GM18873 (cell line): Measurements from ENCODE around the gene MSRB2.
A peak's percentile ranks its signal among the peaks of the same experiment; 100 is the strongest.

Experiments used
- ATAC-seq: cut with Tn5 transposase; IDR thresholded peaks from one replicate; pipeline ENCODE4 v1.9.1; 2021; ENCODE audit warnings: mild to moderate bottlenecking, moderate library complexity, moderate number of reproducible peaks; ENCODE audit not compliant: unreplicated experiment, low FRiP score

The MSRB2 gene

DNA sequence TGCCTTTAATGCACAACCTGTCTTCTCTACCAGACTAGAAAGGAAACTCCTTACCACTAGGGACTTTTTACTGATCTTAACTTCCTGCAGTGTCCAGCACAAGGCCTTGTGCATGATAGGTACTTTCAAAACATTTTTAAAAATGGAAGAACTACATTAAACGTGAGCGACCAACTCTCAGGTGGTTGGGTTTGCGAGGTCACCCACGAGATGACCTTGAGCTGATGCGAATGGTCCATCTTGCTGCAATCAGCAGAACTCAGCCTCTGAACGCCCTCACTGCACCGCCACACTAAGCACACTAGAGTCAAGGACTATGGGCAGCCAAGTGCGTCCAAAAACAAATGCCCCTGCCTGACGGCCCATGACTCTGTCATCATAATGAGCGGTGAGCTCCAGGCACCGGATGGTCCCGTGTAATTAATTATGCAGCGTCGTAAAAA lies 61.9 kb downstream of the MSRB2 start:
- peak; percentile 65 for ATAC-seq

DNA sequence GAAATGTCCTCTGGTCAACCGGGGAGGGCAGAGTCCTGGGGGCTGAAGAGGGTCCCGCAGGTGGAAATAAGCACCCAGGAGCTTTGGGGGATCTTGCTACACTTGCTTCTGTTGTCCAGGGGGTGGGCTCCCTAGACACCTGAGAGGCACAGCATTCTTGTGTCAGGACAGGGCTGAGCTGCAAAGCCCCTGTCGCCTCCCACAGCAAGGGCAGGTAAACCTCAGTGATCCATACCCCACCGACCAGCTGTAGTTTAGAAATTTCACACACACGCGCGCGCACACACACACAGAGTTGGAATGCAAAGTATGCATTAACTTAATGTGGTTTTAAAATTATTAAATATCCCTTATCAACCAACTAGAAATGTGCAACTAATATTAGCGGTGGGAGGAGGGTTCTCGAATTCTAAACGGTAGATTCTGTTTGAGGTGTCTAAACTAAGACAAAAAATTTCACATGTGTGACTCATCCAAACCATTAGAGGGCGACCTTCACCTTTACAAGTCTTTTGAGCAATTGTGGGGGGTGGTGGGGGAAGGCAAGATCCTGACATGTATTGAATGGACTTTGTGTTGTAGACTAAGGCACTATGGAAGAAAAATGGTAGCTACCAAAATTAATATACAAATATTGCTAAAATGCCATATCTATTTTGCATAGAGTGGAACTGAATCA lies 62.5 kb downstream of the MSRB2 start:
- peak; percentile 42 for ATAC-seq

DNA sequence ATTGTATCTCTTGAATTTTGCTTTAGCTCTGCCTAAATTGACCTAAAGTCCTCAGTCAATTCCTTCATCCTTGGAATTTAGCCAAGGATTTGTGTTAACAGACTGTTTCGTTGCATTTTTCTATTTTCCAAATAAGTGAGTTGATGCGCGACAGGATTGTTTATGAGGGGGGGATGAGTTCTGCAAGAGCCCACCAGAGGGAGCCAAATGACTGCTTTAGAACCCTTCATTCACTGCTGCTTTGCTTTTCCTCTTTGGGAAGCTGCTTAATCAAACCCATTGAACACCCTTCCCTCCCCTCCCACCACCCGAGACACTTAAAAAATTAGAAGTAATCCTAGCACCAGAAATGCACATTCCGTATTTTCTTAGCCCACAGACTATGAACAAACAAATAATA lies 63.0 kb downstream of the MSRB2 start:
- ATAC-seq = no peak

DNA sequence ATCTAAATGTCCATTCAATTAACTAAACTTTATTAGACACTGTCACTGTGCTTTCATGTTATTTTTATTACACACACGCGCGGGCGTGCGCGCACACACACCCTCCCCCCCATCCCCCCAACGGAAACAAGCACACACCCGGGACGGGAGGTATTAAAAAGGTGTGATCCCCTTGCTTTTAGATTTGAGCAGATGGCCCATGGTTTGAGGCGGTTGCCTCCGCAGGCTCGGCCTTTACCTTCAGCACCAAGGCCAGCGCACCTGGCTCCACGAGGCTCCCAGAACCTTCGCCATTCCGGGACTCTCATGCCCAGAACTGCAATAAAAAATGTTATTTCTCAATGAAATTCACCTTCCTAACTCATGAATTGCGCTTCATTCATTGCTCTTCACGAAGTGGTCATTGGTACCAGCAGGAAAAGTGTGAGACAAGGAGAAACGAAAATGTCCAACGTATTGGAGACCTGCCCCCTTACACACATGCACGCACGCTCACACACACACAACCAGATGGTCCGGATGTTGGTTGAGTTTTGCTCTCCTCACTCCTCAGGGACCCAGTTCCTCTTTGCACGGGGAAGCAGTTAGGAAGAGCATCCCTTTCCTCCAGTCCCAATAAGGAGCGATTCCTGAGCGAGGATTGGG lies 76.0 kb downstream of the MSRB2 start:
- ATAC-seq = no peak
